ENCODE data around the gene THOC7. TPM values are rescaled to one million over a fixed set of nuclear protein-coding genes. Genes with fewer than 3 reads are reported as not detected.

THOC7 gene
- total RNA-seq, 1 experiment from 2014 or later, result 77.7 TPM

DNA sequence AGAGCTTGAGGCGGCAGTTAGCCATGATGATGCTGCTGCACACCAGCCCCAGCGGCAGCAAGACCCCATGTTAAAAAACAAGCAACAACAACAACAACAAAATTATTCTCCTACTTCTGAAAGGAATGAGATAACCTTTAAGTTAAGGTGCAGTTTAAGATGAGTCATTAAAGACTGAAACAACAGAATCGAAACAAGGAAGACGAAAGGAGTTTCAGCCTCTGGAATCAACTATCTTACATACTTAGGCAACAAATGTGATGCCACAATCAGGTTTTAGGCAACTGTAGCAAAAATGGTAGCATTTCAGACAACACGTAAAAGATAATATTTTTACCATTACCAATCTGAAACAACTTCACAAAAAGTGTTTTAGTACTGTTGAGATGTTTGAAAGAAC lies 36.4 kb upstream of the THOC7 start:
- no TSS peak for BruUV-seq (replicated peaks)
- H3K27ac Mint-ChIP-seq (ENCODE audit: unreplicated experiment), result peak overlapping the region; percentile 42
- TF ChIP-seq, protein P1, sequence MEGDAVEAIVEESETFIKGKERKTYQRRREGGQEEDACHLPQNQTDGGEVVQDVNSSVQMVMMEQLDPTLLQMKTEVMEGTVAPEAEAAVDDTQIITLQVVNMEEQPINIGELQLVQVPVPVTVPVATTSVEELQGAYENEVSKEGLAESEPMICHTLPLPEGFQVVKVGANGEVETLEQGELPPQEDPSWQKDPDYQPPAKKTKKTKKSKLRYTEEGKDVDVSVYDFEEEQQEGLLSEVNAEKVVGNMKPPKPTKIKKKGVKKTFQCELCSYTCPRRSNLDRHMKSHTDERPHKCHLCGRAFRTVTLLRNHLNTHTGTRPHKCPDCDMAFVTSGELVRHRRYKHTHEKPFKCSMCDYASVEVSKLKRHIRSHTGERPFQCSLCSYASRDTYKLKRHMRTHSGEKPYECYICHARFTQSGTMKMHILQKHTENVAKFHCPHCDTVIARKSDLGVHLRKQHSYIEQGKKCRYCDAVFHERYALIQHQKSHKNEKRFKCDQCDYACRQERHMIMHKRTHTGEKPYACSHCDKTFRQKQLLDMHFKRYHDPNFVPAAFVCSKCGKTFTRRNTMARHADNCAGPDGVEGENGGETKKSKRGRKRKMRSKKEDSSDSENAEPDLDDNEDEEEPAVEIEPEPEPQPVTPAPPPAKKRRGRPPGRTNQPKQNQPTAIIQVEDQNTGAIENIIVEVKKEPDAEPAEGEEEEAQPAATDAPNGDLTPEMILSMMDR (IDR thresholded peaks at IDR 0.05; ENCODE audit: unreplicated experiment), result no peak
- peaks cover 9% of the 10 kb centered on the region for H3K4me1 Mint-ChIP-seq (ENCODE audit: low read depth, unreplicated experiment)
- no peaks in the 10 kb centered on the region for H3K36me3 Mint-ChIP-seq (ENCODE audit: insufficient read depth, unreplicated experiment)
- no peak for DNase-seq
- no peaks in the 10 kb centered on the region for H3K9me3 Mint-ChIP-seq (ENCODE audit: low read depth, unreplicated experiment)
- no peaks in the 10 kb centered on the region for H3K27me3 Mint-ChIP-seq (ENCODE audit: unreplicated experiment)
- intact Hi-C loops (cut with micrococcal nuclease; ENCODE audit: unreplicated experiment), result no loop called here
- CTCF ChIA-PET, result no interaction called here
- H3K4me3 Mint-ChIP-seq (ENCODE audit: low read depth, unreplicated experiment), result no peak overlapping the region

DNA sequence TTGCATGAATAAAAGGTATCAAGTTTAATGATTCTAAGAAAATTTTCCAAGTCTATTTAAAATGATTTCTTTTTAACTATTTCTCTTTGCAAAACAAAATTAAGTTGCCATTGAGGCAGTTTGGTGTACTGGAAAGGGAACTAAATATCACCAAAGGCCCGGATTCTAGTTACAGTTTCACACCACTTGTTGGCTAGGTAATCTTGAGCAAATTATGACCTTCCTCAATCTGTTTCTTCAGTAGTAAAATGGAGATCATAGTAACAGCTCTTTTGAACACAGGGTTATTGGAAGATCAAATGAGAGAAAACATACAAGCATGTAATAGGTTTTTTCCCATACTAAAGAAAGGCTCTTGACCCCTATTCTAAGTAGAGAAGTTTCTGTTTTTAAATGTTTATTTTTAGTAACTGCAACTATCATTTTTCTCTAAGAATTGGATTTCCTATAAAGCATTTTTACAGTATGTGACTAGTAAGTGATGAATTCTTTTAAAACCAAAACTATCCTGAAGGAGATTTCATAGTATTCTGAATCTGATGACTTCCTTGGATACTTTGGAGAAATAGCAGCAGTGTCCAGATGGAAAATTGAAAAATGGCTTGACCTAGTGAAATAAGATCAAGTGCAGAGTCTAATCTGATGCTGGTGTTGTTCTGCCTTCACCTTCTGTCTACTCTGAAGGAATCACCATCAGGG lies 32.9 kb upstream of the THOC7 start:
- no peak for DNase-seq
- intact Hi-C loops (cut with micrococcal nuclease; ENCODE audit: unreplicated experiment), result no loop called here
- Mint-ChIP-seq H3K27me3 (ENCODE audit: unreplicated experiment) (no peaks in the 10 kb centered on the region), H3K9me3 (ENCODE audit: low read depth, unreplicated experiment) (no peaks in the 10 kb centered on the region), H3K4me3 (ENCODE audit: low read depth, unreplicated experiment) (no peak overlapping the region), H3K4me1 (ENCODE audit: low read depth, unreplicated experiment) (peaks cover 9% of the 10 kb centered on the region), H3K36me3 (ENCODE audit: insufficient read depth, unreplicated experiment) (no peaks in the 10 kb centered on the region), H3K27ac (ENCODE audit: unreplicated experiment) (no peak overlapping the region)
- BruUV-seq (replicated peaks), result no TSS peak
- CTCF ChIA-PET, result no interaction called here
- TF ChIP-seq, protein P1 (IDR thresholded peaks at IDR 0.05; ENCODE audit: unreplicated experiment), result no peak

DNA sequence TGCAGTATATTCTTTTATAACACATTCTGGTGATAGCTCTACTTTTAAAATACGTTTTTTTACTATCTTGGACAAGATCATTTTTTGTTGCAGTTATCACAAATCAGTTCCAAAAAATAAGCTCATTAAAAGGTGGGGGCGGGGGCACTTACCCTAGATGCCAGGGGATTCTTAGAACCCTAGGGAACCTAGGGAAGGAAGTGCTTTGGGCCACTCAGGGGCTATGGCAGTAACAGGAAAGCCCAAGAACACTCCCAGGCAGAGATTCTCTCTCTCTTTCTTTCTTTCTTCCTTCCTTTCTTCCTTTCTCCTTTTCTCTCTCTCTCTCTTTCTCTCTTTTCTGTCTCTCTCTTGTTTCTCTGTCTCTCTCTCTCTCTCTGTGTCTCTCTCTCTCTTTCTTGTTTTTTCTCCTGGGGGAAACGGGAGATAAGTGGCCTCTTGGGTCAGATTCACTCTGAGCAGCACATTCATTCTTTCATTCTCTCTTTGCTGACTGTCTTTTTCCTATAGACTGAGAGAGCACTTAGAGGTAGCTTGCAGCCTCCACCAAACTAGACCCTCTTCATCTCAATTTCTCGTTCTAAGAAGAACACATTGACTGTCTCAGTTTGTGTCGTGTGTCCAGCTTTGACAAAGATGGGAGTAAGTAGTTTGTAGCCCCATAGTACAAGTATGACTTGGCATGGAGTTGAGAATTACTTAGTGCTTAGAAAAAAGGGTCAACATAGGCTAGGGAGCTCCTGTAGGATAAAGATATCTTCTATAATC lies 32.0 kb upstream of the THOC7 start:
- Mint-ChIP-seq H3K4me1 (ENCODE audit: low read depth, unreplicated experiment) (peaks cover 7% of the 10 kb centered on the region), H3K4me3 (ENCODE audit: low read depth, unreplicated experiment) (no peak overlapping the region), H3K36me3 (ENCODE audit: insufficient read depth, unreplicated experiment) (no peaks in the 10 kb centered on the region), H3K27me3 (ENCODE audit: unreplicated experiment) (no peaks in the 10 kb centered on the region), H3K27ac (ENCODE audit: unreplicated experiment) (no peak overlapping the region), H3K9me3 (ENCODE audit: low read depth, unreplicated experiment) (no peaks in the 10 kb centered on the region)
- DNase-seq, result no peak
- intact Hi-C loops (cut with micrococcal nuclease; ENCODE audit: unreplicated experiment), result no loop called here
- no TSS peak for BruUV-seq (replicated peaks)
- TF ChIP-seq, protein P1 (IDR thresholded peaks at IDR 0.05; ENCODE audit: unreplicated experiment), result no peak
- CTCF ChIA-PET, result no interaction called here

DNA sequence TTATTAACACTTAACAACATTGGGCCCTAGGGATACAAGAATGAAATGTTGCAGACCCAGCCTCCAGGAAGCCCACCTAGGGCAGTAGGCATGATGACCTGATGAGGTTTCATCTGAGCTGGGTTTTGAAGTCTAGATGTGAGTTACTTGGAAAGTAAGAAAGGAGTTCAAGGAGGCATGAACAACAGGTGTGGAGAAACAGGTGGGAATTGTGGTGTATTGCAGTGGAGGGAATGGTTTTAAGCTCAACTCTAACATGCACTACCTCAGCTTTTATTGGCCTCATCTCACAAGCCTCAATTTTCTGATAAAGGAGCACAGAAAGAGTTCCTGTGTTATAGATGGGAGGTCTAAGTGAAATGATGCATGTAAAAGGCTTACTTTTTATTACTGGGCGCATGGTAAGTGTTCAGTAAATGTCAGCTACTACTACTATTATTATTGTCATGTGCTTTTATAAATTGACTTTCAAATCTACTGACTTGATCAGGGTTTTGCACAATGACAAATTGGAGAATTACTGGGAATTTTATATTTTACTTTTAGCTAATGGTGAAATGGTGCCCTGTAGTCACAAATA lies 29.3 kb upstream of the THOC7 start:
- CTCF ChIA-PET, result no interaction called here
- no peak for DNase-seq
- BruUV-seq (replicated peaks), result no TSS peak
- H3K9me3 Mint-ChIP-seq (ENCODE audit: low read depth, unreplicated experiment), result no peaks in the 10 kb centered on the region
- intact Hi-C loops (cut with micrococcal nuclease; ENCODE audit: unreplicated experiment), result no loop called here
- TF ChIP-seq, protein P1 (IDR thresholded peaks at IDR 0.05; ENCODE audit: unreplicated experiment), result no peak
- no peaks in the 10 kb centered on the region for H3K4me1 Mint-ChIP-seq (ENCODE audit: low read depth, unreplicated experiment)
- no peak overlapping the region for H3K4me3 Mint-ChIP-seq (ENCODE audit: low read depth, unreplicated experiment)
- no peaks in the 10 kb centered on the region for H3K36me3 Mint-ChIP-seq (ENCODE audit: insufficient read depth, unreplicated experiment)
- no peak overlapping the region for H3K27ac Mint-ChIP-seq (ENCODE audit: unreplicated experiment)
- H3K27me3 Mint-ChIP-seq (ENCODE audit: unreplicated experiment), result no peaks in the 10 kb centered on the region

Measured in Calu3 (cell line).